Spinal cord (tissue), 10 donors: Measurements from ENCODE around the gene ATP8B1. TPM values are rescaled to one million over a fixed set of nuclear protein-coding genes. Genes with fewer than 3 reads are reported as not detected.

Experiments used
- DNase-seq, 6 donors: peaks; one replicate each; pipeline versions ENCODE4 v3.0.0 to v3.0.0-alpha.2; 2013 to 2015; ENCODE audit warnings: low spot score in 6 of 6, low read depth in 4 of 6
- H3K27ac ChIP-seq: one replicate; pipeline ENCODE4 v1.5.1; 2013; ENCODE audit warnings: low read depth, low read length, control low read depth
- H3K27me3 ChIP-seq: one replicate; pipeline ENCODE4 v1.6.1; 2013; ENCODE audit warnings: low read length; ENCODE audit not compliant: control insufficient read depth, insufficient read depth
- H3K36me3 ChIP-seq: one replicate; pipeline ENCODE4 v1.6.1; 2013; ENCODE audit warnings: low read length; ENCODE audit not compliant: control insufficient read depth, insufficient read depth
- H3K4me1 ChIP-seq: one replicate; pipeline ENCODE4 v1.6.1; 2013; ENCODE audit warnings: low read length; ENCODE audit not compliant: control insufficient read depth, insufficient read depth
- H3K4me3 ChIP-seq: one replicate; pipeline ENCODE4 v1.5.1; 2013; ENCODE audit warnings: low read depth, low read length, control low read depth
- H3K9me3 ChIP-seq: one replicate; pipeline ENCODE4 v1.6.1; 2013; ENCODE audit warnings: low read length; ENCODE audit not compliant: control insufficient read depth, insufficient read depth
- WGBS: methylation state at CpG from one replicate; pipeline ENCODE4 v1.1.5; 2013; ENCODE audit warnings: missing lambda C conversion rate; ENCODE audit not compliant: insufficient coverage; 5-methylcytosine and 5-hydroxymethylcytosine counted together
- polyA plus RNA-seq, 2 donors: library from polyadenylated mRNA; unstranded; fragments of 120-200 nt; gene quantifications; one replicate each; pipeline ENCODE4 v1.2.1, GENCODE V29; 2013; ENCODE audit not compliant: insufficient read length in 2 of 2
- total RNA-seq, 2 donors: library from RNA; depleted of rRNA in 1 of 2; stranded (reverse); fragments of 120-200 nt in 1 of 2; fragments of >200 nt in 1 of 2; gene quantifications; one replicate each; pipeline versions ENCODE4 v1.2.3 to v1.2.4, GENCODE V29; 2013 to 2014
- donor health status: healthy.

ATP8B1 gene
- total and polyA plus RNA-seq, 4 donors = 1.7 to 14.4 (median 7.7) TPM

- H3K27me3 ChIP-seq = no peaks in the 10 kb centered on the region
Observed at GRCh38 chr18:57787068-57787685, 15.9 kb downstream of the ATP8B1 start.

GRCh38 chr18:57785751-57786437 lies 17.2 kb downstream of the ATP8B1 start:
- WGBS = 72% methylated on average over 3 of the region's 8 CpGs

More at GRCh38 chr18:57787068-57787685, 15.9 kb downstream of the ATP8B1 start:
- no peak for DNase-seq
- H3K4me3 ChIP-seq = no peak overlapping the region
- 92% methylated on average over 4 of the region's 11 CpGs for WGBS
- no peak overlapping the region for H3K27ac ChIP-seq
- H3K36me3 ChIP-seq = no peaks in the 10 kb centered on the region
- no peaks in the 10 kb centered on the region for H3K4me1 ChIP-seq
- no peaks in the 10 kb centered on the region for H3K9me3 ChIP-seq

GRCh38 chr18:57784801-57785114 lies 18.4 kb downstream of the ATP8B1 start:
- Histone ChIP-seq H3K27ac (no peak overlapping the region), H3K4me3 (no peak overlapping the region), H3K4me1 (no peaks in the 10 kb centered on the region), H3K36me3 (no peaks in the 10 kb centered on the region), H3K9me3 (no peaks in the 10 kb centered on the region), H3K27me3 (no peaks in the 10 kb centered on the region)
- WGBS = 80% methylated on average over 1 of the region's 4 CpGs
- no peak for DNase-seq

More at GRCh38 chr18:57785751-57786437, 17.2 kb downstream of the ATP8B1 start:
- Histone ChIP-seq H3K27me3 (no peaks in the 10 kb centered on the region), H3K9me3 (no peaks in the 10 kb centered on the region), H3K4me3 (no peak overlapping the region), H3K36me3 (no peaks in the 10 kb centered on the region), H3K27ac (no peak overlapping the region), H3K4me1 (no peaks in the 10 kb centered on the region)
- DNase-seq = peak in 1 of 6 donors; percentile 61

GRCh38 chr18:57784034-57784800 lies 18.9 kb downstream of the ATP8B1 start:
- 88% methylated on average over 15 of the region's 16 CpGs for WGBS
- Histone ChIP-seq H3K4me1 (no peaks in the 10 kb centered on the region), H3K9me3 (no peaks in the 10 kb centered on the region), H3K27me3 (no peaks in the 10 kb centered on the region), H3K36me3 (no peaks in the 10 kb centered on the region), H3K27ac (no peak overlapping the region), H3K4me3 (no peak overlapping the region)
- DNase-seq = no peak

- no peaks in the 10 kb centered on the region for H3K36me3 ChIP-seq
- DNase-seq = no peak
- H3K9me3 ChIP-seq = no peaks in the 10 kb centered on the region
- H3K4me1 ChIP-seq = no peaks in the 10 kb centered on the region
- no peak overlapping the region for H3K4me3 ChIP-seq
- H3K27me3 ChIP-seq = no peaks in the 10 kb centered on the region
- 87% methylated on average over 4 of the region's 5 CpGs for WGBS
- no peak overlapping the region for H3K27ac ChIP-seq
Observed at GRCh38 chr18:57782049-57782448, 21.1 kb downstream of the ATP8B1 start.

- Histone ChIP-seq H3K27me3 (no peaks in the 10 kb centered on the region), H3K36me3 (no peaks in the 10 kb centered on the region), H3K27ac (peak overlapping the region; percentile 57), H3K9me3 (no peaks in the 10 kb centered on the region), H3K4me3 (no peak overlapping the region), H3K4me1 (no peaks in the 10 kb centered on the region)
- peak in 1 of 6 donors; percentile 11 for DNase-seq
- WGBS = no CpG with 5 or more reads among the region's 6 CpGs
Observed at GRCh38 chr18:57780706-57781347, 22.3 kb downstream of the ATP8B1 start.

- Histone ChIP-seq H3K27me3 (no peaks in the 10 kb centered on the region), H3K4me1 (no peaks in the 10 kb centered on the region), H3K9me3 (no peaks in the 10 kb centered on the region), H3K4me3 (no peak overlapping the region), H3K27ac (peak overlapping the region; percentile 57), H3K36me3 (no peaks in the 10 kb centered on the region)
- peak in 2 of 6 donors; percentile 47 to 74 for DNase-seq
- no CpG with 5 or more reads among the region's 2 CpGs for WGBS
Observed at GRCh38 chr18:57780318-57780705, 22.8 kb downstream of the ATP8B1 start.

- no peak overlapping the region for H3K4me3 ChIP-seq
- DNase-seq = peak in 1 of 6 donors; percentile 55
- no peaks in the 10 kb centered on the region for H3K36me3 ChIP-seq
- H3K27me3 ChIP-seq = no peaks in the 10 kb centered on the region
- no peaks in the 10 kb centered on the region for H3K4me1 ChIP-seq
- 83% methylated on average over 2 of the region's 4 CpGs for WGBS
- H3K27ac ChIP-seq = no peak overlapping the region
- no peaks in the 10 kb centered on the region for H3K9me3 ChIP-seq
Observed at GRCh38 chr18:57776767-57777166, 26.3 kb downstream of the ATP8B1 start.

GRCh38 chr18:57776354-57776753 lies 26.8 kb downstream of the ATP8B1 start:
- no peaks in the 10 kb centered on the region for H3K9me3 ChIP-seq
- no peak for DNase-seq
- WGBS = no CpG with 5 or more reads among the region's 3 CpGs
- H3K27me3 ChIP-seq = no peaks in the 10 kb centered on the region
- no peak overlapping the region for H3K27ac ChIP-seq
- H3K36me3 ChIP-seq = no peaks in the 10 kb centered on the region
- no peaks in the 10 kb centered on the region for H3K4me1 ChIP-seq
- H3K4me3 ChIP-seq = no peak overlapping the region
